NCI-H146 treated with DMSO at 0.1 percent for 48 hours (cell line): ENCODE data around the gene C9orf78.
"Not testable (repeated sequence)": the region's sequence is repeated elsewhere in the genome, so short reads cannot be mapped to it uniquely, and the experiment has no call there.

Experiments
- DNase-seq: peaks from one replicate; lab custom pipeline; 2025; ENCODE audit not compliant: unreplicated experiment; lab: John Stamatoyannopoulos, UW

C9orf78 gene

GRCh38 chr9:129813661-129814060, 21.4 kb downstream of the C9orf78 start:
- no peak for DNase-seq

GRCh38 chr9:129812385-129812784, 22.7 kb downstream of the C9orf78 start:
- no peak for DNase-seq

GRCh38 chr9:129811967-129812363, 23.1 kb downstream of the C9orf78 start:
- no peak for DNase-seq

- DNase-seq = no peak
These were observed 24.3 kb downstream of the C9orf78 start for GRCh38 chr9:129810788-129811187.

GRCh38 chr9:129810116-129810515, 25.0 kb downstream of the C9orf78 start:
- DNase-seq = no peak

- DNase-seq = no peak
These were observed 25.7 kb downstream of the C9orf78 start for GRCh38 chr9:129809346-129809745.

- DNase-seq = no peak
These were observed 29.0 kb downstream of the C9orf78 start for GRCh38 chr9:129806061-129806460.

GRCh38 chr9:129803676-129804060, 31.4 kb downstream of the C9orf78 start:
- DNase-seq = no peak

- peak; percentile 62 for DNase-seq
These were observed 32.0 kb downstream of the C9orf78 start, which contains the start of gene TOR1B for GRCh38 chr9:129802833-129803675. Gene TOR1B, plus strand, starts transcription at chr9:129803184. Its CDS starts 29 bp downstream, at chr9:129803213.

GRCh38 chr9:129801504-129801903, 33.6 kb downstream of the C9orf78 start:
- no peak for DNase-seq

GRCh38 chr9:129798973-129799372, 36.1 kb downstream of the C9orf78 start:
- no peak for DNase-seq

- DNase-seq = not testable (repeated sequence)
These were observed 39.0 kb downstream of the C9orf78 start for GRCh38 chr9:129796029-129796428.

- DNase-seq = no peak
These were observed 40.5 kb downstream of the C9orf78 start for GRCh38 chr9:129794549-129794948.

- no peak for DNase-seq
These were observed 48.6 kb downstream of the C9orf78 start for GRCh38 chr9:129786481-129786880.

GRCh38 chr9:129785866-129786265, 49.2 kb downstream of the C9orf78 start:
- no peak for DNase-seq

GRCh38 chr9:129784970-129785369, 50.1 kb downstream of the C9orf78 start:
- not testable (repeated sequence) for DNase-seq

GRCh38 chr9:129783516-129784361, 51.3 kb downstream of the C9orf78 start:
- DNase-seq = peak; percentile 4

GRCh38 chr9:129781981-129782380, 53.1 kb downstream of the C9orf78 start:
- DNase-seq = no peak

GRCh38 chr9:129781131-129781530, 53.9 kb downstream of the C9orf78 start:
- DNase-seq = no peak

- no peak for DNase-seq
These were observed 55.4 kb downstream of the C9orf78 start for GRCh38 chr9:129779560-129780190.

GRCh38 chr9:129778469-129778868, 56.6 kb downstream of the C9orf78 start:
- no peak for DNase-seq
